SK-N-SH treated with all-trans-retinoic acid at 6 μM for 48 hours (cell line): ENCODE data around the gene SPG11.

Source experiments
- BACH2 ChIP-seq: fragments of 250-450 bp; sonication (Bioruptor Pico); IDR thresholded peaks from 2 replicates; pipeline ENCODE4 v1.9.0; 2021; ENCODE audit warnings: mild to moderate bottlenecking, borderline replicate concordance
- ZC3H10 ChIP-seq: fragments of 250-450 bp; sonication (Bioruptor Pico); IDR thresholded peaks from 2 replicates; pipeline ENCODE4 v1.5.1; 2021; ENCODE audit warnings: mild to moderate bottlenecking, moderate library complexity

DNA sequence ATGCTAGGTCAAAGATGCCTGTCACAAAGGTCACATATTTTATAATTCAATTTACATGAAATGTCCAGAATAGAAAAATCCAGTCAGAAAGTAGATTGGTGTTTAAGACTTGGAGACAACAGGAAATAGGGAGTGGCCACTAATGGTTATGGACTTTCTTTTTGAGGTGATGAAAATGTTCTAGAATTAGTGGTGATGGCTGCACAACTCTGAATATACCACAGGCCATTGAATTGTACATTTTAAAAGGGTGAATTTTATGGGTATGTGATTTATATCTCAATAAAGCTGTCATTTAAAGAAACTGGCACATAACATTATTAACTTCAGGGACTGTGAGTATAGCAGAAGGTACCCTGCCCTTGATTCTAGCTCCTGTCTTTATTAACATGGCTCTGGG, 15.8 kb downstream of the SPG11 start:
- TF ChIP-seq BACH2 (no peak), ZC3H10 (CRISPR knock-in tag) (no peak)
